ENCODE measurements around the gene RNF151. TPM values are rescaled to one million over a fixed set of nuclear protein-coding genes. Genes with fewer than 3 reads are reported as not detected.

RNF151 gene
- total and polyA plus RNA-seq, 2 of the 13 experiments (the other 11 are each of a cell fraction or from before 2014, with no cell fraction given), result not detected

GRCh38 chr16:1942810-1943726 is 23.6 kb upstream of the RNF151 start, which contains the start of gene MSRB1 (continued):
- TF ChIP-seq KIAA2018 (CRISPR knock-in tag; IDR thresholded peaks at IDR 0.05; ENCODE audit: borderline replicate concordance) (no peak), ARID4A (CRISPR knock-in tag; IDR thresholded peaks at IDR 0.05; ENCODE audit: borderline replicate concordance) (peak; percentile 91), ZNF629 (CRISPR knock-in tag; conservative IDR thresholded peaks at IDR 0.05) (no peak), ZNF746 (CRISPR knock-in tag; IDR thresholded peaks at IDR 0.05) (no peak), PPARG (CRISPR knock-in tag; conservative IDR thresholded peaks at IDR 0.05) (no peak), FOSL1 (CRISPR knock-in tag; IDR thresholded peaks at IDR 0.05; ENCODE audit: borderline replicate concordance) (no peak), CTCF (CRISPR knock-in tag; IDR thresholded peaks at IDR 0.05) (peak; percentile 19; the same call in 1 of the 2 replicates), ZNF17 (CRISPR knock-in tag; IDR thresholded peaks at IDR 0.05) (no peak), DPF2 (CRISPR knock-in tag; IDR thresholded peaks at IDR 0.05; ENCODE audit: borderline replicate concordance, low read depth) (no peak), IRF1 (CRISPR knock-in tag; IDR thresholded peaks at IDR 0.05; ENCODE audit: low read depth) (0 out of 2 replicates have a peak, but pooled peaks have one; percentile 54)

All from HepG2 (cell line).